AG10803 (cell line): Measurements from ENCODE around the gene CCDC93.

ENCODE experiments used
- DNase-seq: peaks from one replicate; pipeline ENCODE4 v3.0.0; 2010; ENCODE audit warnings: low read depth
- H3K4me3 ChIP-seq: 2 replicates; pipeline ENCODE4 v1.5.1; 2011; ENCODE audit warnings: mild to moderate bottlenecking, low read length, control low read depth
- TF ChIP-seq, protein P1 (sequence below): conservative IDR thresholded peaks from 2 replicates; pipeline ENCODE4 v1.5.1; 2011; ENCODE audit warnings: mild to moderate bottlenecking, low read length, control low read depth, inconsistent platforms

CCDC93 gene

DNA sequence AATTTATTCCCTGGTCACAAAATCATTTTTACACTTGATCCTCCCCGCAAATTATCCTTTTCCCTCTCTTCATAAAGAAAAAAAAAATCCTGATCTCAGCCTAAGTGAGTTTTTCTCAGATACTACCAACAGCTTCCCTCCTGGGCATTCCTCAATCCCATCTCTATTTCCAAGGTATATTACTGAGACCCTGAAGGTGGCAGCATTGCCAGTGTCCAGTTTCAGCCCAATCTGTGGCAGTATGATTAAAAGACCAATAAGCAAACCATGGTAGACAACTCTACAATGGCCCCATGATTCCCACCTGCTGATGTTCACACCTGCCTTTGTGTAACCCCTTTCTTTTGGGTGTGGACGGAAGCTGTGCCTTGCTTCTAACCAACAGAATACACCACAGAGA lies 45.1 kb downstream of the CCDC93 start:
- no peak overlapping the region for H3K4me3 ChIP-seq
- DNase-seq = no peak
- TF ChIP-seq, protein P1, sequence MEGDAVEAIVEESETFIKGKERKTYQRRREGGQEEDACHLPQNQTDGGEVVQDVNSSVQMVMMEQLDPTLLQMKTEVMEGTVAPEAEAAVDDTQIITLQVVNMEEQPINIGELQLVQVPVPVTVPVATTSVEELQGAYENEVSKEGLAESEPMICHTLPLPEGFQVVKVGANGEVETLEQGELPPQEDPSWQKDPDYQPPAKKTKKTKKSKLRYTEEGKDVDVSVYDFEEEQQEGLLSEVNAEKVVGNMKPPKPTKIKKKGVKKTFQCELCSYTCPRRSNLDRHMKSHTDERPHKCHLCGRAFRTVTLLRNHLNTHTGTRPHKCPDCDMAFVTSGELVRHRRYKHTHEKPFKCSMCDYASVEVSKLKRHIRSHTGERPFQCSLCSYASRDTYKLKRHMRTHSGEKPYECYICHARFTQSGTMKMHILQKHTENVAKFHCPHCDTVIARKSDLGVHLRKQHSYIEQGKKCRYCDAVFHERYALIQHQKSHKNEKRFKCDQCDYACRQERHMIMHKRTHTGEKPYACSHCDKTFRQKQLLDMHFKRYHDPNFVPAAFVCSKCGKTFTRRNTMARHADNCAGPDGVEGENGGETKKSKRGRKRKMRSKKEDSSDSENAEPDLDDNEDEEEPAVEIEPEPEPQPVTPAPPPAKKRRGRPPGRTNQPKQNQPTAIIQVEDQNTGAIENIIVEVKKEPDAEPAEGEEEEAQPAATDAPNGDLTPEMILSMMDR = 0 out of 2 replicates have a peak, but pooled peaks have one; percentile 9

DNA sequence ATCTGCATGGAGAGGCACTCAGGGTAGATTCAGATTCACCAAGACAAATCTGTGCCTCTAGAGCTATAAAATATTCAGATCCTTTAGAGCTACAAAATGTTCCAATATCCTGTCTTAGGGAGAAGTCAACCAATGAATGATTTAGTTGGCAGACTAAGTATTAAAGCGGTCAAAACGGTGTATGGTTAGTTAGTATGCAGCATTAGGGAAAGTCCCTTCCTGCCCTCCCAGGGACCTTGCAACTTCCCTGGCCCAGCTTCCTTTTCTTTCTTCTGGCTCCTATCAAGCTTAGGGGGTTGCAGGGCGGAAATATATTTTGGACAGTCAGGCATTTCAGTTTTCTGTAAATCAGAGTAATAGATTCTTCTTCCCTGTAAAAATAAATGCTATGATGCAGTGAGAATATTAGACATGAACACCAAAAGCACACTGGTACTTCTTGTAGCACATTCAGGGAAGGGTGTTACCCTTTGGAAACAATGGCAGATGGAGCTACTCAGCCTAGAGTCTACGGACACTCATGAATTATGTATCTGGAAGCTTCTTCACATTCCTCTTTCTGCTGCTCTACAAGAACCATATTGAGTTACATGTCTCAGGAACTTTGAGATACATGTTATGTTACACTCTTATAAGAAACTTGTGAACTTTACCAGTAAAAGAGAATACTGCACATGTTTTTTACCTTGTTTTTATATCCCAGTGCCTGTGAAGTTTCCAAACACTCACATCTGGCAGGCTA lies 45.7 kb downstream of the CCDC93 start:
- TF ChIP-seq, protein P1 = no peak

DNA sequence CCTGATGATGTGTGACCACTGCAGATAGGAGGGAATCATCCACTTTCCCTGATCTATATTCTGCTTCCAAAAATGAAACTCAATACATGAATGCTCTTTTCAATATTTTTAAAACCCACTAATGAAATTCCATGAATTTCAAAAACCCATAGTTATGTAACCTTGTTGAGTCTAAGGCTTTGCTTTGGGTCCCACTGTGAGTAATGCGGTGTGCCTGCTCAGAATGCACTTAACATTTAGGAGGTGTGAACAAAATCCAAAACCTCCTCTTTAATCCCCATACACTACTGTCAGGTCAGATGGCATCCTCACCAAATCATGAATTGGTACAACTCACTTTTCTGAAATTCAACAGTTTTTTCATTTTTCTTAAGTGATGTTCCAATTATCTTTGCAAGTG lies 50.4 kb downstream of the CCDC93 start:
- H3K4me3 ChIP-seq = no peak overlapping the region
- TF ChIP-seq, protein P1 = no peak
- peak; percentile 63 for DNase-seq

More for the DNA sequence above, 45.7 kb downstream of the CCDC93 start:
- DNase-seq = peak; percentile 52
- H3K4me3 ChIP-seq = no peak overlapping the region

DNA sequence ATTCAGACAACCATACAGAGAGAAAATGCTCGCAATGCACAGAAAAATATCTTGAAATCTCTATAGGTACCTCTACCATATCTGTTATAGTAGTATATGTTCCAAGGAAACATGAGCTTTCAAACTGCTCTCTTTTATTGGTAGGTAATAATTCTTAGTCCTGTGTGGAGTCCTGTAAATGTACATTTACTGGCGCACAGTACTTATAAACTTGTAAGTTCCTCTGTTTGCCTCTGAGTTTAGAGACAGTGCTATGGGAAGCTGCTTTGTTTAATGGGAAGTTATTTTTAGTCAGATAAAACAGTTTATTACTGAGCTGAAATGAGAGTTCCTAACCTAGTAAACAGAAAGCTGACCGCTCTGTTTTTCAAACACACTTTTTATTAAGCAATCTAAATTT lies 52.7 kb downstream of the CCDC93 start:
- DNase-seq = no peak
- H3K4me3 ChIP-seq = no peak overlapping the region
- TF ChIP-seq, protein P1 = no peak

DNA sequence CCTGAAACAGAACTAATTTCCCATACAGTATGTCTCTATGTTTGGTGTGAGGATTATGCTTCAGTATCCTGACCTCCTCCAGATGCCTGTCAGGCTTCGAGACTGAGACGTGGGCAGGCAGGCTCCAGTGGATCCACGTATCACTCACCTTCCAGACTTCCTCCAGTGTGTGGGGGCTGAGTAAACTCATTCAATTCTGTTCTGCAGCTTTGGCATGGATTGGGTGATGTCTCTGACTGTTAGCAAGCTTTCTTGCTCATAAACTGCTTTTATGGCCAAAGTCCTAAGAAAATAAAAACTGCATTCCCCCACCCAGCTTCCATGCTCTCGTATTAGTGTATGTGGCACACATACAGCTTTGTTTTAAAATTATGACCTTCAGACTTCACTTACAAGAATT lies 53.6 kb downstream of the CCDC93 start:
- no peak for DNase-seq

DNA sequence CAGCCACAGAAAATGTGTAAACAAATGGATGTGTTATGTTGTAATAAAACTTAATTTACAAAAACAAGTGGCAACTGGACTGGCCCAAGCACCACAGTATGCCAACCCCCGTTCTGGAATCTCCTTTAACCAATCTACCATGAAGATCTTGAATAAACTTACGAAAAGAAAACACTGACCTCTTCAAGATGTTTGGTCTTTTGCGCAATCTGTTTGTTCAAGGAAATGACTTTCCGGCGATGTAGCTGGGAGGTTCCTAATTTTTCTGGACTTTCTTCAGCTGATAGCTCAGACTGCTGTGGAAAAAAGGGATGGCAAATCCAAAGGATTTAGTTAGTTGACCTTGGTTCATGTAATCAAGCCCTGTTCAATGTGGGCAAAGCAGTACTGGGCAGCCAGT lies 55.7 kb downstream of the CCDC93 start:
- peak; percentile 79 for DNase-seq
- TF ChIP-seq, protein P1 = no peak
- H3K4me3 ChIP-seq = no peak overlapping the region

More for the DNA sequence above, 53.6 kb downstream of the CCDC93 start:
- TF ChIP-seq, protein P1 = no peak
- H3K4me3 ChIP-seq = no peak overlapping the region

DNA sequence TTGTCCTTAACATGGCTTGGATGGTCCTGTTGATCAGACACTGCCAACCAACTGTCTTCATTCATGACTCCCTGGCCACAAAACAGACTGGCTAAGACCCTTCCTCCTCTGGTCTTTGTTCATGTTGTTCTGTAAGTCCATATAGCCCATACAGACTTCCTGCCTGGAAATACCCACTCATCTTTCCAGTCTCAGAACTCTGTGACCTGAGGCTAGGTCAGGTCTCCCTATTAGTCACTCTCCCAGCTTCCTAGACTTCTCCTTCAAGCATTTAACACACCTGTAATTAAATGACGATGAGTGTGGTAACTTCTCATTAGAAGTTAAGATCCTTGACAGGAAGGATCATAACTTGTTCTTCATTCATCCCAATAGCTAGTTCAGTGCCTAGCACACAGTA lies 56.3 kb downstream of the CCDC93 start:
- H3K4me3 ChIP-seq = no peak overlapping the region
- DNase-seq = no peak
- TF ChIP-seq, protein P1 = no peak
